Fibroblast of lung (primary cell): Measurements from ENCODE around the gene GPR55. TPM values are rescaled to one million over a fixed set of nuclear protein-coding genes. Genes with fewer than 3 reads are reported as not detected.

Experiments used
- DNase-seq, 2 donors: peaks; one replicate each; pipeline versions ENCODE4 v3.0.0 to v3.0.0-alpha.2; 2010; ENCODE audit warnings: low read depth in 2 of 2
- H2AFZ ChIP-seq: 2 replicates; pipeline ENCODE4 v1.5.1; 2012; ENCODE audit warnings: low read length, control low read depth, inconsistent platforms
- H3K27ac ChIP-seq: 2 replicates; pipeline ENCODE4 v1.5.1; 2011; ENCODE audit warnings: low read length, control low read depth; ENCODE audit not compliant: insufficient read depth
- H3K27me3 ChIP-seq: 2 replicates; pipeline ENCODE4 v1.5.1; 2011; ENCODE audit warnings: mild to moderate bottlenecking, low read length; ENCODE audit not compliant: control insufficient read depth, insufficient read depth
- H3K36me3 ChIP-seq: 2 replicates; pipeline ENCODE4 v1.5.1; 2011; ENCODE audit warnings: low read length; ENCODE audit not compliant: control insufficient read depth, insufficient read depth
- H3K4me1 ChIP-seq: 2 replicates; pipeline ENCODE4 v1.5.1; 2011; ENCODE audit warnings: low read length; ENCODE audit not compliant: control insufficient read depth, insufficient read depth; ENCODE audit errors: extremely low read depth
- H3K4me2 ChIP-seq: 2 replicates; pipeline ENCODE4 v1.5.1; 2011; ENCODE audit warnings: low read length, control low read depth; ENCODE audit not compliant: insufficient read depth; ENCODE audit errors: extremely low read depth
- H3K4me3 ChIP-seq, 4 experiments: fragments of 200-600 bp in 1 of 4; sonication (generic) in 1 of 4; replicated peaks in 1 of 4; 2 replicates each; pipeline ENCODE4 v1.5.1; 2011 to 2016; ENCODE audit warnings: low read length in 4 of 4, low read depth in 3 of 4, mild to moderate bottlenecking in 3 of 4, control low read depth in 2 of 4, inconsistent platforms in 1 of 4, mixed read lengths in 1 of 4; ENCODE audit not compliant: insufficient read depth in 1 of 4; ENCODE audit errors: control extremely low read depth in 1 of 4
- H3K79me2 ChIP-seq: 2 replicates; pipeline ENCODE4 v1.5.1; 2012; ENCODE audit warnings: mild to moderate bottlenecking, low read length, inconsistent platforms; ENCODE audit not compliant: control insufficient read depth, insufficient read depth
- H3K9ac ChIP-seq: 2 replicates; pipeline ENCODE4 v1.5.1; 2011; ENCODE audit warnings: mild to moderate bottlenecking, low read length, control low read depth; ENCODE audit not compliant: insufficient read depth
- H3K9me3 ChIP-seq: 2 replicates; pipeline ENCODE4 v1.5.1; 2012; ENCODE audit warnings: low read depth, low read length; ENCODE audit not compliant: control insufficient read depth, insufficient read depth
- H4K20me1 ChIP-seq: 2 replicates; pipeline ENCODE4 v1.5.1; 2011; ENCODE audit warnings: low read length; ENCODE audit not compliant: control insufficient read depth, insufficient read depth; ENCODE audit errors: extremely low read depth
- EZH2 ChIP-seq: IDR thresholded peaks from 2 replicates; pipeline ENCODE4 v1.5.1; 2012; ENCODE audit warnings: low read length, control low read depth, mild to moderate bottlenecking; ENCODE audit errors: missing control alignments
- polyA plus RNA-seq, 2 donors: library from polyadenylated mRNA; depleted of rRNA in 1 of 2; stranded (reverse) in 1 of 2; unstranded in 1 of 2; fragments of >200 nt; gene quantifications; 2 replicates each; pipeline ENCODE4 v1.2.1, GENCODE V29; 2011 to 2012; ENCODE audit warnings: missing spikeins in 1 of 2
- total RNA-seq: library from RNA; depleted of rRNA; stranded (reverse); fragments of >200 nt; gene quantifications from 2 replicates; pipeline ENCODE4 v1.2.1, GENCODE V29; 2014
- TF ChIP-seq, protein P1 (sequence below), 2 donors: IDR thresholded peaks in 1 of 2; conservative IDR thresholded peaks in 1 of 2; 1 replicate in 1 of 2; 2 replicates in 1 of 2; pipeline ENCODE4 v1.5.1; 2011 to 2012; ENCODE audit warnings: low read length in 2 of 2, control low read depth in 1 of 2, inconsistent platforms in 1 of 2, low read depth in 1 of 2, mild to moderate bottlenecking in 1 of 2

The GPR55 gene
- total and polyA plus RNA-seq, 2 donors (not counting 1 experiment from before 2014, with no cell fraction given) = not detected

DNA sequence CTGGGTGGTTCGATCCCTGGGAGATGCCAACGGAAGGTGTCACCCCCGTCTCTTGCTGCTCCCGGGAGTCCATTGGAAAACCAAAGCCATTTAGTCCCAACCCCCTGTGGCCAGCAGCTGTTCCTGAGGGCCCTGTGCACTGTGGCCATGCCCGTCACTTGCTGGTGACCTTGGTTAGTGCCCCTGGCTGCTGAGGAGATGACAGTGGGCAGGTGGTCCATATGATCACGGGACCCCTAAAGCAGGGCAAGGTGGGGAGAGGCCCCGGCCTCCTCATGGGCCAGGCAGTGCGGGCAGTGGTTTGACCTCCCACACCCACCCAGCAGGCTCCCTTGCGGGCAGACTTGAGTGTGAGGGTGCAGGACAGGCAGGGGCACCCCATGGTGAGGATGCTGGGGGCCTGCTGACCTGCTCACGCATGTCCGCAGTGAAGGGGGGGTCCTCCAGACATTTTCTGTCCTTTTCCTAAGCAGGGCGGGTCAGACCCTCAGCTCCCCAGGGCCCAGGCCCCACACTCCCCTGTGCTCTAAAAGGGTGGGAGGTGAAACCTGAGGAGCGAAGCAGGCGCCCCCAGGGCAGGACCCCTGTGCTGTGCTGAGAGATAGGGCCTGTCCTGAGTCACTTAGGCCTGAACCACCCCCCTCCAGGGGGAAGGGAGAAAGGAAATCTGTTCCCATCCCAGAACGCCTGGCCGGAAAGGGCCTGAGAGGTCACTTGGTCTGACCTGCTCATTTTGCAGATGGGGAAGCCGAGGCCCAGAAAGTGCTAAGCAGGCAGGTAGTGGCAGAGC, 53.5 kb downstream of the GPR55 start:
- H3K9me3 ChIP-seq = no peaks in the 10 kb centered on the region
- H2AFZ ChIP-seq = no peak overlapping the region
- no peaks in the 10 kb centered on the region for H3K27me3 ChIP-seq
- no peaks in the 10 kb centered on the region for H3K36me3 ChIP-seq
- no peak for TF ChIP-seq EZH2
- TF ChIP-seq, protein P1, sequence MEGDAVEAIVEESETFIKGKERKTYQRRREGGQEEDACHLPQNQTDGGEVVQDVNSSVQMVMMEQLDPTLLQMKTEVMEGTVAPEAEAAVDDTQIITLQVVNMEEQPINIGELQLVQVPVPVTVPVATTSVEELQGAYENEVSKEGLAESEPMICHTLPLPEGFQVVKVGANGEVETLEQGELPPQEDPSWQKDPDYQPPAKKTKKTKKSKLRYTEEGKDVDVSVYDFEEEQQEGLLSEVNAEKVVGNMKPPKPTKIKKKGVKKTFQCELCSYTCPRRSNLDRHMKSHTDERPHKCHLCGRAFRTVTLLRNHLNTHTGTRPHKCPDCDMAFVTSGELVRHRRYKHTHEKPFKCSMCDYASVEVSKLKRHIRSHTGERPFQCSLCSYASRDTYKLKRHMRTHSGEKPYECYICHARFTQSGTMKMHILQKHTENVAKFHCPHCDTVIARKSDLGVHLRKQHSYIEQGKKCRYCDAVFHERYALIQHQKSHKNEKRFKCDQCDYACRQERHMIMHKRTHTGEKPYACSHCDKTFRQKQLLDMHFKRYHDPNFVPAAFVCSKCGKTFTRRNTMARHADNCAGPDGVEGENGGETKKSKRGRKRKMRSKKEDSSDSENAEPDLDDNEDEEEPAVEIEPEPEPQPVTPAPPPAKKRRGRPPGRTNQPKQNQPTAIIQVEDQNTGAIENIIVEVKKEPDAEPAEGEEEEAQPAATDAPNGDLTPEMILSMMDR (conservative IDR thresholded peaks at IDR 0.05 in 1 of 2, IDR thresholded peaks at IDR 0.05 in 1 of 2; ENCODE audit: low read depth in 1 of 2, low read length in 2 of 2) = no peak
- no peaks in the 10 kb centered on the region for H3K79me2 ChIP-seq
- DNase-seq = no peak
- H3K27ac ChIP-seq = no peak overlapping the region
- H3K9ac ChIP-seq = no peak overlapping the region
- no peaks in the 10 kb centered on the region for H4K20me1 ChIP-seq
- no peaks in the 10 kb centered on the region for H3K4me1 ChIP-seq
- no peak overlapping the region for H3K4me2 ChIP-seq
- H3K4me3 ChIP-seq = no peak overlapping the region

DNA sequence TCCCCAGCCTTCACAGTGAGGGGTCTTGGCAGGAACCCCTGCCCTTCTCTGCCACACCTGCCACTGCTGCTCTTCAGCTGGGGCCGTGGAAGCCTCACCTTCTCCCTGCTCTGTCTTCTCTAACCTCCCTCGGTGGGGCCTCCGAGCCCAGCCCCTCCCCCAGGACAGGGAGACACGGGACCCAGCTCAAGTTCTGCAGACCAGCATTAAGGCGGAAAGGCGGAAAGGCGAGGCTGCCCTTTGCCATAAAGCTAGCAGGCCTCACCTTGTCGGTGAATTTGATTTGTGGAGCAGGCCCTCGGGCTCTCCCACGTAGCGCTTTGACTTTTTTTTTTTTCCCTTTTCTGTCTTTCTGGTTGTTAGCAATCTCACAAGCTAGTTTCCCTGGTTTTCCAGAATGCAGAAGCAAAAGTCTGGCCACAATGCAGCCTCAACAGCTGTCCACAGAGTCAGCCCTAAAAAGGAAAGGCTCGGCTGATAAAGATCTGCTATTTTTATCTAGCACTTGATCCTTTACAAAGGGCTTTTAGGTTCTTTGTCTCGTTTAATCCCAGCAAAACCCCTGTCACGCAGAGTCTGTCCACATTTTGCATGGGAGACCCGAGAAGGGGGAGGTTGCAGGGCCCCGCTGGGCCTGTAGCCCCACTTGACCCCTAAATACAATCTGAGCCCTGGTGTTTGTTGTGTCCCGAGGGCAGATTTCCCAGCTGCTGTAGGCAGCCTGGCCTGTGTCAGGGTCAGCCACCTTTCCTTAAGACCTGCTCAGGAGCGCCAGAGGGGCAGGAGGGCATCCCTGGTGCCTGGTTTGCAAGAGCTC, 54.3 kb downstream of the GPR55 start:
- H3K79me2 ChIP-seq = no peaks in the 10 kb centered on the region
- no peak overlapping the region for H3K4me3 ChIP-seq
- no peaks in the 10 kb centered on the region for H3K9me3 ChIP-seq
- peaks cover 3% of the 10 kb centered on the region for H3K4me1 ChIP-seq
- no peak overlapping the region for H2AFZ ChIP-seq
- peak in 1 of 2 donors; percentile 17 for DNase-seq
- H3K27ac ChIP-seq = no peak overlapping the region
- no peaks in the 10 kb centered on the region for H4K20me1 ChIP-seq
- TF ChIP-seq, protein P1 (conservative IDR thresholded peaks at IDR 0.05 in 1 of 2, IDR thresholded peaks at IDR 0.05 in 1 of 2; ENCODE audit: low read depth in 1 of 2, low read length in 2 of 2) = no peak
- no peak for TF ChIP-seq EZH2
- H3K36me3 ChIP-seq = no peaks in the 10 kb centered on the region
- no peaks in the 10 kb centered on the region for H3K27me3 ChIP-seq
- no peak overlapping the region for H3K4me2 ChIP-seq
- no peak overlapping the region for H3K9ac ChIP-seq

DNA sequence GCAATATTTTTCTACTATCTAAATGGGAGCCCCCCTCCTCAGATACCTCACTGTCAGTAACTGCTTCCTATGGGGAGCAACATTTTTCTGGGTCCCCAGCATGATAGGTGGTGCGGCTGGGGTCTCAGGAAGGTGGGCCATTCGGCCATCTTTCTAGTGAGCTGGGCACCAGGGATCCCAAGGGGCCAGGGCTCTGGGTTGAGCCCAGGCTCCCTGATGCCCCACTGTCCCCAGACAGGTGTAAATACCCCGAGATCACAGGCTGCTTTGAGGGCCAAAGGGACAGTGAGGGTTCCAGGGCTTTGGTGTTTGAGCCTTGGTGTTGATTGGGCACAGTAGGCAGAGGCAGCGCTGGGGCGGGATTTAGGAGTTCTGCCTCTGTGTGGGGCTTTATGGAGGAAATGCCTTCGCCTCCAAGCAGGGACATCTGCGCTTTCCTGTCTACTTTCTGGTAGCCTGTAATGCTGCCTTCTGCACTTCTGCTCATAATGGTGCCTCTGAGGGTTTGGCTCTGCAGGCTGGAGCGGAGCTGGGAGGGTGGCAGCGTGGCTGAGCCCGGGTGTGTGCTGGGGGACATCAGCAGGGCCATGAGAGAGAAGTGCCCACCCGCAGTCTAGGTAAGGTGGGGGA, 55.0 kb downstream of the GPR55 start:
- H3K4me3 ChIP-seq = no peak overlapping the region
- no peaks in the 10 kb centered on the region for H3K9me3 ChIP-seq
- no peaks in the 10 kb centered on the region for H3K79me2 ChIP-seq
- no peak overlapping the region for H3K9ac ChIP-seq
- H3K36me3 ChIP-seq = no peaks in the 10 kb centered on the region
- no peak overlapping the region for H2AFZ ChIP-seq
- no peak overlapping the region for H3K27ac ChIP-seq
- TF ChIP-seq, protein P1 (conservative IDR thresholded peaks at IDR 0.05 in 1 of 2, IDR thresholded peaks at IDR 0.05 in 1 of 2; ENCODE audit: low read depth in 1 of 2, low read length in 2 of 2) = no peak
- no peak for TF ChIP-seq EZH2
- H4K20me1 ChIP-seq = no peaks in the 10 kb centered on the region
- DNase-seq = no peak
- peaks cover 3% of the 10 kb centered on the region for H3K4me1 ChIP-seq
- no peak overlapping the region for H3K4me2 ChIP-seq
- no peaks in the 10 kb centered on the region for H3K27me3 ChIP-seq
